ENCODE measurements around the gene IFT25. TPM values are rescaled to one million over a fixed set of nuclear protein-coding genes. Genes with fewer than 3 reads are reported as not detected.
"Not testable (repeated sequence)": the region's sequence is repeated elsewhere in the genome, so short reads cannot be mapped to it uniquely, and the experiment has no call there.

IFT25 gene
- total RNA-seq (2021) (98.8 and 128 TPM in 2 replicates), Bru-seq, nascent RNA (percentile 95 among the genes with signal in this experiment), BruChase-seq, experiment 1, labeled RNA remaining after a 2-hour chase (percentile 96 among the genes with signal in this experiment), BruChase-seq, experiment 2, labeled RNA remaining after a 6-hour chase (percentile 76 among the genes with signal in this experiment)
- long read RNA-seq, transcript HSPB11-201 (6 exons, 915 nt) = major isoform, 223 of 297 reads
- long read RNA-seq, partial matches to known transcripts = 20 of 297 reads
- long read RNA-seq, other reads (novel, unspliced or antisense) = 47 of 297 reads

DNA sequence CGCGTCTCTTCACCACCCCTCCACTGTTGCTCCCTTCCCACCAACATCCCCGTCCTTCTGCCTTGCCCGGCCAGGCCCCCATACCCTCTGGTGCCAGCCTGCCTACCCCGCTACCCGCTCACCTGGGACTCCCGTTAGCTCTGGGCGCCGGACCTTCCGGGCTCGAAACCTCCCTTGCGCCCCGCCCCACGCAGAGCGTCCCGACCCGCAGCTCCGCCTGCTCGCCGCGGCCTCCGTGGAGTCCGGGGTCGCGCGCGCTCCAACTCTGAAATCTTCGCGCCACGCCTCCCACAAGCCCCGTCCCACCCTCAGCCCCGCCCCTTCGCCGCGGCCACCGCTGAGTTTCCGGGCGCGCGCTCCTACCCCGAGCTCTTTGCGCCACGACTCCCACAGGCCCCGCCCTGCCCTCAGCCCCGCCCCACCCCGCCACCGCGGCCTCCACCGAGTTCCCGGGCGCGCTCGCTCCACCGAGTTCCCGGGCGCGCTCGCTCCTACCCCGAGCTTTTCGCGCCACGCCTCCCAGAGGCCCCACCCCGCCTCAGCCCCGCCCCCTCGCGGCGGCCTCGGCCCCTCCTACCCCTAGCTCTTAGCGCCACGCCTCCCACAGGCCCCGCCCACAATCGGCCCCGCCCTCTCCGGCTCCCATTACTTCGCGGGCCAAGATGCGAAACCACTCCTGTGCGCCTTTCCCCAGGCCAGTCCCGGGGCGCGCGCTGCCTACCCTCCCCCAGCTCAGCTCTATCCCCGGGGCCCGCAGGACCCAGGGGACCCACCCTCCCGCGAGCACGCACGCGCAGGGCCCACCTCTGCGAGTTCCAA lies at the start of gene IFT25:
IFT25 (minus strand) TSS at position 267 of the 819 bp plus-strand sequence. CDS start 5,617 bp downstream, outside the sequence.
- Histone ChIP-seq H2AFZ (peak within 1 kb of the TSS; percentile 99), H3K4me3 (peak within 1 kb of the TSS; percentile 98), H3K36me3 (ENCODE audit: low read depth) (peaks cover 16% of the 10 kb centered on the region), H3K4me1 (replicated peaks; ENCODE audit: insufficient read depth) (peaks cover 47% of the 10 kb centered on the region), H3K4me2 (peak within 1 kb of the TSS; percentile 96), H4K20me1 (ENCODE audit: insufficient read depth) (no peaks in the 10 kb centered on the region), H3F3A (ENCODE audit: insufficient read depth, low read depth) (peaks cover 38% of the 10 kb centered on the region), H3K79me2 (ENCODE audit: low read depth) (peaks cover 71% of the 10 kb centered on the region), H3K9me3 (ENCODE audit: insufficient read depth, low read depth) (no peaks in the 10 kb centered on the region), H3K27me3 (ENCODE audit: insufficient read depth, low read depth) (no peaks in the 10 kb centered on the region), H3K9me2 (ENCODE audit: insufficient read depth) (no peaks in the 10 kb centered on the region), H3K27ac (peak within 1 kb of the TSS; percentile 67)
- no TSS peak for BruUV-seq (replicated peaks)
- ChIA-PET POLR2A (ENCODE audit: unreplicated experiment) (interaction anchor here (0.5 to 1.7 kb wide), 16 partner anchors 45 to 1193 kb away, joined by 3 to 33 read pairs (median 6); partner anchors contain the start of gene DHCR24), CTCF (interaction anchor here (0.6 to 1.4 kb wide), 7 partner anchors 11 to 722 kb away, joined by 3 to 16 read pairs (median 3); partner anchors contain the start of genes DIO1 and YIPF1)
- intact Hi-C loops (cut with micrococcal nuclease; ENCODE audit: unreplicated experiment) = loop anchor here (1.0 to 10.0 kb wide), 3 partner anchors 12 to 939 kb away; partner anchors contain the start of gene DHCR24
- TF ChIP-seq EZH2 (IDR thresholded peaks at IDR 0.05; ENCODE audit: low read depth) = no peak
- TF ChIP-seq, protein P1, sequence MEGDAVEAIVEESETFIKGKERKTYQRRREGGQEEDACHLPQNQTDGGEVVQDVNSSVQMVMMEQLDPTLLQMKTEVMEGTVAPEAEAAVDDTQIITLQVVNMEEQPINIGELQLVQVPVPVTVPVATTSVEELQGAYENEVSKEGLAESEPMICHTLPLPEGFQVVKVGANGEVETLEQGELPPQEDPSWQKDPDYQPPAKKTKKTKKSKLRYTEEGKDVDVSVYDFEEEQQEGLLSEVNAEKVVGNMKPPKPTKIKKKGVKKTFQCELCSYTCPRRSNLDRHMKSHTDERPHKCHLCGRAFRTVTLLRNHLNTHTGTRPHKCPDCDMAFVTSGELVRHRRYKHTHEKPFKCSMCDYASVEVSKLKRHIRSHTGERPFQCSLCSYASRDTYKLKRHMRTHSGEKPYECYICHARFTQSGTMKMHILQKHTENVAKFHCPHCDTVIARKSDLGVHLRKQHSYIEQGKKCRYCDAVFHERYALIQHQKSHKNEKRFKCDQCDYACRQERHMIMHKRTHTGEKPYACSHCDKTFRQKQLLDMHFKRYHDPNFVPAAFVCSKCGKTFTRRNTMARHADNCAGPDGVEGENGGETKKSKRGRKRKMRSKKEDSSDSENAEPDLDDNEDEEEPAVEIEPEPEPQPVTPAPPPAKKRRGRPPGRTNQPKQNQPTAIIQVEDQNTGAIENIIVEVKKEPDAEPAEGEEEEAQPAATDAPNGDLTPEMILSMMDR (conservative IDR thresholded peaks at IDR 0.05) = no peak
- peak; percentile 76 to 99 for DNase-seq

DNA sequence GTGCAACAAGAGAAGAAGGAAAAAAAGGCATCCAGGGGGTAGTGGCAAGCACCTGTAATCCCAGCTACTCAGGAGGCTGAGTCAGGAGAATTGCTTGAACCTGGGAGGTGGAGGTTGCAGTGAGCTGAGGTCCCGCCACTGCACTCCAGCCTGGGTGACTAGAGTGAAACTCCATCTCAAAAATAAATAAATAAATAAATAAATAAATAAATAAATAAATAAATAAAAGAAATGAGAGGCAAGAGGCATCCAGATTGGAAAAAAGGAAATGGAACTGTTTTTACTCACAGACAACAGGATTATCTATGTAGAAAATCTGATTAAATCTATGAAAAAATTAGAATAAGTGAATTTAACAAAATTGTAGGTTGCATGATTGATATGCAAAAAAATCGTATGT lies 49.0 kb upstream of the IFT25 start:
- H3K79me2 ChIP-seq (ENCODE audit: low read depth); POLR2A ChIA-PET (ENCODE audit: unreplicated experiment); H4K20me1 ChIP-seq (ENCODE audit: insufficient read depth); CTCF ChIA-PET; H3K4me2 ChIP-seq; H3K36me3 ChIP-seq (ENCODE audit: low read depth); BruUV-seq (replicated peaks); DNase-seq; H2AFZ ChIP-seq; H3K27me3 ChIP-seq (ENCODE audit: insufficient read depth, low read depth); H3K9me3 ChIP-seq (ENCODE audit: insufficient read depth, low read depth); H3K4me1 ChIP-seq (replicated peaks; ENCODE audit: insufficient read depth); H3F3A ChIP-seq (ENCODE audit: insufficient read depth, low read depth); H3K9me2 ChIP-seq (ENCODE audit: insufficient read depth); H3K27ac ChIP-seq; intact Hi-C loops (cut with micrococcal nuclease; ENCODE audit: unreplicated experiment); H3K4me3 ChIP-seq: not testable (repeated sequence)

DNA sequence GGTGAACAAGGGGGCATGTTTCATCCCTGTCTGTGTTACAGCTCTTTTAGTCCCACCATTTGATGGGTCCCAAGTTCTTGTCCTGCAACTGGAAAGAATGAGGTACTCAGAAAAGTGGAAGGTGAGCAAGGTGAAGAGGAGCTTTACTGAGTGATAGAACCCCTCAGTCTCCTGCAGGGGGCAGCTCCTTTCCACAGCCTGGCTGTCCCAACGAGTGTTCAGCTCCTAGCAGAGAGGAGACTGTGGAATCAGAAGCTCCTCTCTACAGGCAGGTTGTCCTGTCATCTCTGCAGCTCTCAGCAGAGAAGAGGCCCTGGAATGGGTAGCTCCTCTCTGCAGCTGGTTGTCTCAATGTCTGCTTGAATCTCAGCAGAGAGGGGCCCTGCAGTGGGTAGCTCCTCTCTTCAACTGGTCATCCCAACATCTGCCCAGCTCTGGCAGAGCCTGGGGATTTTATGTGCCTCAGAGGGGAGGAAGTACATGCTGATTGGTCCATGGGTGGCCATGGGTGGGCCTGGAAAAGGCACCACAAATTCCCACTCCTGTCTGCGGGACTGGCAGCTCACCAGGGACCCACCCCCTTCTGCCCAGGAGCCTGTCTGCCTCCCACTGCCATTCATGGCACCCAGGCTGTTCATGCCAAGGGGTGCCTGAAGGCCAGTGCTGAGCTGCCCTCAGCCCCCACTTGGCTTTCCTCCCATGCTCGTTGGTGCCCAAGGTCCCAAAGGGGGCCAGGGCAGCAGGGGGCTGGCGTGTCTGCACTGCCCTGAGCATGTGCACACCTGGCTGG lies 46.8 kb upstream of the IFT25 start:
- POLR2A ChIA-PET (ENCODE audit: unreplicated experiment) = no interaction called here
- H2AFZ ChIP-seq = no peak overlapping the region
- no peak overlapping the region for H3K4me3 ChIP-seq
- H3K27ac ChIP-seq = no peak overlapping the region
- no TSS peak for BruUV-seq (replicated peaks)
- no peaks in the 10 kb centered on the region for H3K9me3 ChIP-seq (ENCODE audit: insufficient read depth, low read depth)
- TF ChIP-seq, protein P1 (conservative IDR thresholded peaks at IDR 0.05) = peak; percentile 62
- no peak for TF ChIP-seq EZH2 (IDR thresholded peaks at IDR 0.05; ENCODE audit: low read depth)
- no peaks in the 10 kb centered on the region for H3K27me3 ChIP-seq (ENCODE audit: insufficient read depth, low read depth)
- CTCF ChIA-PET = interaction anchor here (0.6 to 1.0 kb wide), 5 partner anchors 50 to 318 kb away, joined by 3 to 7 read pairs (median 3); no protein-coding TSS in a partner anchor
- no peaks in the 10 kb centered on the region for H4K20me1 ChIP-seq (ENCODE audit: insufficient read depth)
- no peaks in the 10 kb centered on the region for H3F3A ChIP-seq (ENCODE audit: insufficient read depth, low read depth)
- no peaks in the 10 kb centered on the region for H3K9me2 ChIP-seq (ENCODE audit: insufficient read depth)
- H3K4me1 ChIP-seq (replicated peaks; ENCODE audit: insufficient read depth) = no peaks in the 10 kb centered on the region
- no peaks in the 10 kb centered on the region for H3K36me3 ChIP-seq (ENCODE audit: low read depth)
- H3K79me2 ChIP-seq (ENCODE audit: low read depth) = no peaks in the 10 kb centered on the region
- peak in 1 of 2 experiments; percentile 22 for DNase-seq
- no peak overlapping the region for H3K4me2 ChIP-seq
- intact Hi-C loops (cut with micrococcal nuclease; ENCODE audit: unreplicated experiment) = no loop called here
